HepG2 (cell line): Measurements from ENCODE around the gene PDGFRA.

Source experiments
- CTCF ChIP-seq: sonication (generic); formaldehyde crosslinking; IDR thresholded peaks from 2 replicates; pipeline ENCODE4 v1.5.0; 2020; ENCODE audit warnings: mild to moderate bottlenecking, missing genetic modification reagents, moderate library complexity
- EP300 ChIP-seq, 3 experiments: sonication (generic) in 1 of 3; formaldehyde crosslinking in 1 of 3; IDR thresholded peaks; 2 replicates each; pipeline versions ENCODE4 v1.5.1 to v1.6.1; 2011 to 2020; ENCODE audit warnings: low read depth in 2 of 3, low read length in 2 of 3, borderline replicate concordance in 1 of 3, improper control_type of control experiment in 1 of 3, mild to moderate bottlenecking in 1 of 3, missing genetic modification reagents in 1 of 3, moderate library complexity in 1 of 3
- NFKB2 ChIP-seq: sonication (generic); formaldehyde crosslinking; IDR thresholded peaks from 2 replicates; pipeline ENCODE4 v1.4.0; 2020; ENCODE audit warnings: missing genetic modification reagents, borderline replicate concordance
- PHF20 ChIP-seq: sonication (generic); formaldehyde crosslinking; IDR thresholded peaks from 2 replicates; pipeline ENCODE4 v1.5.0; 2020; ENCODE audit warnings: mild to moderate bottlenecking, missing genetic modification reagents
- RBM39 ChIP-seq: fragments of 200-400 bp; formaldehyde crosslinking; IDR thresholded peaks from one replicate; pipeline ENCODE4 v1.6.1; 2018; ENCODE audit warnings: antibody characterized with exemption, mild to moderate bottlenecking, low read depth, low read length; ENCODE audit not compliant: poor library complexity, severe bottlenecking
- SKI ChIP-seq: fragments of 450-650 bp; IDR thresholded peaks from one replicate; pipeline ENCODE4 v1.6.1; 2018; ENCODE audit warnings: mild to moderate bottlenecking; ENCODE audit not compliant: partially characterized antibody
- TRIM24 ChIP-seq: sonication (generic); formaldehyde crosslinking; IDR thresholded peaks from 2 replicates; pipeline ENCODE4 v1.8.0; 2022; ENCODE audit warnings: mild to moderate bottlenecking, missing genetic modification reagents
- ZSCAN31 ChIP-seq: sonication (generic); formaldehyde crosslinking; IDR thresholded peaks from 2 replicates; pipeline ENCODE4 v1.5.0; 2020; ENCODE audit warnings: low read depth, mild to moderate bottlenecking, missing genetic modification reagents
- TF ChIP-seq, protein P1 (sequence below): sonication (generic); formaldehyde crosslinking; IDR thresholded peaks from 2 replicates; pipeline ENCODE4 v1.5.1; 2020; ENCODE audit warnings: mild to moderate bottlenecking, missing genetic modification reagents
- TF ChIP-seq, protein P2 (sequence below): sonication (generic); formaldehyde crosslinking; IDR thresholded peaks from 2 replicates; pipeline ENCODE4 v1.4.0; 2020; ENCODE audit warnings: missing genetic modification reagents

- TF ChIP-seq CTCF (CRISPR knock-in tag) (no peak), PHF20 (CRISPR knock-in tag) (no peak), EP300 (IDR thresholded peaks at IDR 0.05; ENCODE audit: low read depth in 2 of 2, low read length in 2 of 2) (no peak), EP300 (CRISPR knock-in tag; IDR thresholded peaks at IDR 0.05; ENCODE audit: borderline replicate concordance) (no peak), NFKB2 (CRISPR knock-in tag) (no peak), SKI (no peak), TRIM24 (CRISPR knock-in tag) (no peak), ZSCAN31 (CRISPR knock-in tag) (no peak), RBM39 (no peak)
- TF ChIP-seq, protein P1, sequence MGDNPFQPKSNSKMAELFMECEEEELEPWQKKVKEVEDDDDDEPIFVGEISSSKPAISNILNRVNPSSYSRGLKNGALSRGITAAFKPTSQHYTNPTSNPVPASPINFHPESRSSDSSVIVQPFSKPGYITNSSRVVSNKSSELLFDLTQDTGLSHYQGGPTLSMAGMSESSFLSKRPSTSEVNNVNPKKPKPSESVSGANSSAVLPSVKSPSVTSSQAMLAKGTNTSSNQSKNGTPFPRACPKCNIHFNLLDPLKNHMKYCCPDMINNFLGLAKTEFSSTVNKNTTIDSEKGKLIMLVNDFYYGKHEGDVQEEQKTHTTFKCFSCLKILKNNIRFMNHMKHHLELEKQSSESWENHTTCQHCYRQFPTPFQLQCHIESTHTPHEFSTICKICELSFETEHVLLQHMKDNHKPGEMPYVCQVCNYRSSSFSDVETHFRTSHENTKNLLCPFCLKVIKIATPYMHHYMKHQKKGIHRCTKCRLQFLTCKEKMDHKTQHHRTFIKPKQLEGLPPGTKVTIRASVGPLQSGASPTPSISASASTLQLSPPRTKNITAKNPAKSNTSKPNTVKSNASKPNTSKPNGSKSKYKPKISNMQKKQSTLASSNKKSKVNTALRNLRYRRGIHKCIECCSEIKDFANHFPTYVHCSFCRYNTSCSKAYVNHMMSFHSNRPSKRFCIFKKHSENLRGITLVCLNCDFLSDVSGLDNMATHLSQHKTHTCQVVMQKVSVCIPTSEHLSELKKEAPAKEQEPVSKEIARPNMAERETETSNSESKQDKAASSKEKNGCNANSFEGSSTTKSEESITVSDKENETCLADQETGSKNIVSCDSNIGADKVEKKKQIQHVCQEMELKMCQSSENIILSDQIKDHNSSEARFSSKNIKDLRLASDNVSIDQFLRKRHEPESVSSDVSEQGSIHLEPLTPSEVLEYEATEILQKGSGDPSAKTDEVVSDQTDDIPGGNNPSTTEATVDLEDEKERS (CRISPR knock-in tag): no peak
- TF ChIP-seq, protein P2, sequence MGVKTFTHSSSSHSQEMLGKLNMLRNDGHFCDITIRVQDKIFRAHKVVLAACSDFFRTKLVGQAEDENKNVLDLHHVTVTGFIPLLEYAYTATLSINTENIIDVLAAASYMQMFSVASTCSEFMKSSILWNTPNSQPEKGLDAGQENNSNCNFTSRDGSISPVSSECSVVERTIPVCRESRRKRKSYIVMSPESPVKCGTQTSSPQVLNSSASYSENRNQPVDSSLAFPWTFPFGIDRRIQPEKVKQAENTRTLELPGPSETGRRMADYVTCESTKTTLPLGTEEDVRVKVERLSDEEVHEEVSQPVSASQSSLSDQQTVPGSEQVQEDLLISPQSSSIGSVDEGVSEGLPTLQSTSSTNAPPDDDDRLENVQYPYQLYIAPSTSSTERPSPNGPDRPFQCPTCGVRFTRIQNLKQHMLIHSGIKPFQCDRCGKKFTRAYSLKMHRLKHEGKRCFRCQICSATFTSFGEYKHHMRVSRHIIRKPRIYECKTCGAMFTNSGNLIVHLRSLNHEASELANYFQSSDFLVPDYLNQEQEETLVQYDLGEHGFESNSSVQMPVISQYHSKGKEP (CRISPR knock-in tag): no peak
These were observed 29.2 kb upstream of the PDGFRA start for GRCh38 chr4:54199919-54200318.
